ENCODE measurements around the gene MED28. TPM values are rescaled to one million over a fixed set of nuclear protein-coding genes. Genes with fewer than 3 reads are reported as not detected.

MED28 gene
- polyA plus RNA-seq, 1 donor from 2014 or later, result 33.7 TPM

DNA sequence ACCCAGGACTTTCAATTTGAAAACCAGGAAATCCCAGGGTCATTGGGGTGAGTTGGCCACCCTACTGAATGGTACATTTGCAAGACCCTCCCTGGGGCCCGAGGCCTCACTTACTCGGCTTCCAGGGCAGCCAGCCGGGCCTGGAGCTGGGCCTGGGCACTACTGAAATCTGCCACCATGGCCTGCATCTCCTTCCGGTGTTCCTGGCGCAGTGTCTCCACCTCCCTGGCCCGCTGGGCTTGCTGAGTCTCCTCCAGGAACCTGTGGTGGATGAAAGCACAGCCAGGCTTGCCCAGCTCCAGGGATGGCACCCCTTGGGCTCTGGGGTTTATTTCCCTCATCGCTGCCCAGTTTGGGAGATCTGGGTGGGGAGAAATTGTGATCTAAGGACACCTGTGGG is 24.7 kb downstream of the MED28 start:
- no peaks in the 10 kb centered on the region for H3K9me2 ChIP-seq (ENCODE audit: insufficient read depth, low read length)
- peaks cover 10% of the 10 kb centered on the region for H3K9me3 ChIP-seq (ENCODE audit: low read length)
- no peak overlapping the region for H3K4me3 ChIP-seq (ENCODE audit: low read length)
- TF ChIP-seq SMC3 (conservative IDR thresholded peaks at IDR 0.05; ENCODE audit: poor library complexity) (no peak), EP300 (conservative IDR thresholded peaks at IDR 0.05; ENCODE audit: poor library complexity, severe bottlenecking) (no peak), MXI1 (conservative IDR thresholded peaks at IDR 0.05; ENCODE audit: poor library complexity, severe bottlenecking) (no peak), RAD21 (conservative IDR thresholded peaks at IDR 0.05) (no peak), EZH2 (IDR thresholded peaks at IDR 0.05; ENCODE audit: borderline replicate concordance, insufficient read depth, low read length, poor library complexity, severe bottlenecking) (no peak), TAF1 (IDR thresholded peaks at IDR 0.05; ENCODE audit: low read depth) (no peak), POLR2AphosphoS5 (IDR thresholded peaks at IDR 0.05) (no peak)
- TF ChIP-seq, protein P1, sequence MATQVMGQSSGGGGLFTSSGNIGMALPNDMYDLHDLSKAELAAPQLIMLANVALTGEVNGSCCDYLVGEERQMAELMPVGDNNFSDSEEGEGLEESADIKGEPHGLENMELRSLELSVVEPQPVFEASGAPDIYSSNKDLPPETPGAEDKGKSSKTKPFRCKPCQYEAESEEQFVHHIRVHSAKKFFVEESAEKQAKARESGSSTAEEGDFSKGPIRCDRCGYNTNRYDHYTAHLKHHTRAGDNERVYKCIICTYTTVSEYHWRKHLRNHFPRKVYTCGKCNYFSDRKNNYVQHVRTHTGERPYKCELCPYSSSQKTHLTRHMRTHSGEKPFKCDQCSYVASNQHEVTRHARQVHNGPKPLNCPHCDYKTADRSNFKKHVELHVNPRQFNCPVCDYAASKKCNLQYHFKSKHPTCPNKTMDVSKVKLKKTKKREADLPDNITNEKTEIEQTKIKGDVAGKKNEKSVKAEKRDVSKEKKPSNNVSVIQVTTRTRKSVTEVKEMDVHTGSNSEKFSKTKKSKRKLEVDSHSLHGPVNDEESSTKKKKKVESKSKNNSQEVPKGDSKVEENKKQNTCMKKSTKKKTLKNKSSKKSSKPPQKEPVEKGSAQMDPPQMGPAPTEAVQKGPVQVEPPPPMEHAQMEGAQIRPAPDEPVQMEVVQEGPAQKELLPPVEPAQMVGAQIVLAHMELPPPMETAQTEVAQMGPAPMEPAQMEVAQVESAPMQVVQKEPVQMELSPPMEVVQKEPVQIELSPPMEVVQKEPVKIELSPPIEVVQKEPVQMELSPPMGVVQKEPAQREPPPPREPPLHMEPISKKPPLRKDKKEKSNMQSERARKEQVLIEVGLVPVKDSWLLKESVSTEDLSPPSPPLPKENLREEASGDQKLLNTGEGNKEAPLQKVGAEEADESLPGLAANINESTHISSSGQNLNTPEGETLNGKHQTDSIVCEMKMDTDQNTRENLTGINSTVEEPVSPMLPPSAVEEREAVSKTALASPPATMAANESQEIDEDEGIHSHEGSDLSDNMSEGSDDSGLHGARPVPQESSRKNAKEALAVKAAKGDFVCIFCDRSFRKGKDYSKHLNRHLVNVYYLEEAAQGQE (IDR thresholded peaks at IDR 0.05; ENCODE audit: borderline replicate concordance), result no peak
- TF ChIP-seq, protein P2, sequence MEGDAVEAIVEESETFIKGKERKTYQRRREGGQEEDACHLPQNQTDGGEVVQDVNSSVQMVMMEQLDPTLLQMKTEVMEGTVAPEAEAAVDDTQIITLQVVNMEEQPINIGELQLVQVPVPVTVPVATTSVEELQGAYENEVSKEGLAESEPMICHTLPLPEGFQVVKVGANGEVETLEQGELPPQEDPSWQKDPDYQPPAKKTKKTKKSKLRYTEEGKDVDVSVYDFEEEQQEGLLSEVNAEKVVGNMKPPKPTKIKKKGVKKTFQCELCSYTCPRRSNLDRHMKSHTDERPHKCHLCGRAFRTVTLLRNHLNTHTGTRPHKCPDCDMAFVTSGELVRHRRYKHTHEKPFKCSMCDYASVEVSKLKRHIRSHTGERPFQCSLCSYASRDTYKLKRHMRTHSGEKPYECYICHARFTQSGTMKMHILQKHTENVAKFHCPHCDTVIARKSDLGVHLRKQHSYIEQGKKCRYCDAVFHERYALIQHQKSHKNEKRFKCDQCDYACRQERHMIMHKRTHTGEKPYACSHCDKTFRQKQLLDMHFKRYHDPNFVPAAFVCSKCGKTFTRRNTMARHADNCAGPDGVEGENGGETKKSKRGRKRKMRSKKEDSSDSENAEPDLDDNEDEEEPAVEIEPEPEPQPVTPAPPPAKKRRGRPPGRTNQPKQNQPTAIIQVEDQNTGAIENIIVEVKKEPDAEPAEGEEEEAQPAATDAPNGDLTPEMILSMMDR (IDR thresholded peaks at IDR 0.05; ENCODE audit: poor library complexity, severe bottlenecking), result no peak
- no peak overlapping the region for H3K9ac ChIP-seq (ENCODE audit: low read length)
- H3K27ac ChIP-seq (ENCODE audit: low read length), result no peak overlapping the region
- no peaks in the 10 kb centered on the region for H3F3A ChIP-seq (ENCODE audit: insufficient read depth, low read length, poor library complexity, severe bottlenecking)
- H3K27me3 ChIP-seq (ENCODE audit: insufficient read depth, low read depth, low read length), result no peaks in the 10 kb centered on the region
- H2AFZ ChIP-seq (ENCODE audit: low read depth, low read length), result no peak overlapping the region
- H4K20me1 ChIP-seq (ENCODE audit: insufficient read depth), result no peaks in the 10 kb centered on the region
- H3K79me2 ChIP-seq (replicated peaks; ENCODE audit: insufficient read depth, low read length), result no peaks in the 10 kb centered on the region
- no peak overlapping the region for H3K4me2 ChIP-seq (ENCODE audit: low read length)
- no peaks in the 10 kb centered on the region for H3K36me3 ChIP-seq (ENCODE audit: insufficient read depth, low read length)

DNA sequence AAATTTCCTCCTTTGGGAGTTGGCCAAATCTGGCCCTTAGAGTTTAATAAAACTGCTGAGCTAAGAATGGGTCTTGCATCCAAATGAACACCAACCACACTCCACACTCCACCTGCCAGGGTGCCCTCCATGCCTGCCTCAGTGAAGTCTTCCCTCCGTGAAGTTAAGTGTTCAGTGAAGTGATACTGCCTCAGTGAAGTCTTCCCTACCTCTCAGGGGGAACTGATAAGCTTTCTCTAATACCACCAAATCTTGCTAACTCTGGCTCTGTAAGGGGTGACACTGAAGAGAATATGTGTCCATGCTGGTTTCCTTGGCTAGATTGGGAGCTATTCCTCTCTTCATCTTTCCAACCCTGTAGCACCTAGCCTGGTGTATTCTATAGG is 27.9 kb downstream of the MED28 start:
- Histone ChIP-seq H3K4me3 (ENCODE audit: low read length) (no peak overlapping the region), H2AFZ (ENCODE audit: low read depth, low read length) (no peak overlapping the region)

More for the DNA sequence above, 27.9 kb downstream of the MED28 start:
- Histone ChIP-seq H3K9me3 (ENCODE audit: low read length) (peaks cover 10% of the 10 kb centered on the region), H3K9me2 (ENCODE audit: insufficient read depth, low read length) (no peaks in the 10 kb centered on the region), H3K4me2 (ENCODE audit: low read length) (no peak overlapping the region), H3K36me3 (ENCODE audit: insufficient read depth, low read length) (no peaks in the 10 kb centered on the region), H3F3A (ENCODE audit: insufficient read depth, low read length, poor library complexity, severe bottlenecking) (no peaks in the 10 kb centered on the region), H4K20me1 (ENCODE audit: insufficient read depth) (no peaks in the 10 kb centered on the region), H3K27ac (ENCODE audit: low read length) (no peak overlapping the region), H3K9ac (ENCODE audit: low read length) (no peak overlapping the region), H3K79me2 (replicated peaks; ENCODE audit: insufficient read depth, low read length) (no peaks in the 10 kb centered on the region), H3K27me3 (ENCODE audit: insufficient read depth, low read depth, low read length) (no peaks in the 10 kb centered on the region)
- TF ChIP-seq, protein P1 (IDR thresholded peaks at IDR 0.05; ENCODE audit: borderline replicate concordance), result no peak
- TF ChIP-seq MXI1 (conservative IDR thresholded peaks at IDR 0.05; ENCODE audit: poor library complexity, severe bottlenecking), result no peak
- no peak for TF ChIP-seq POLR2AphosphoS5 (IDR thresholded peaks at IDR 0.05)
- TF ChIP-seq SMC3 (conservative IDR thresholded peaks at IDR 0.05; ENCODE audit: poor library complexity), result no peak
- no peak for TF ChIP-seq TAF1 (IDR thresholded peaks at IDR 0.05; ENCODE audit: low read depth)
- no peak for TF ChIP-seq EP300 (conservative IDR thresholded peaks at IDR 0.05; ENCODE audit: poor library complexity, severe bottlenecking)
- no peak for TF ChIP-seq EZH2 (IDR thresholded peaks at IDR 0.05; ENCODE audit: borderline replicate concordance, insufficient read depth, low read length, poor library complexity, severe bottlenecking)
